HS-27A (cell line): Measurements from ENCODE around the gene KRT72.

Source experiments
- DNase-seq: peaks from one replicate; pipeline ENCODE4 v3.0.0-alpha.2; 2012; ENCODE audit warnings: low read depth, missing footprints

Gene KRT72

GRCh38 chr12:52578469-52578868, 22.8 kb downstream of the KRT72 start:
- no peak for DNase-seq

DNA sequence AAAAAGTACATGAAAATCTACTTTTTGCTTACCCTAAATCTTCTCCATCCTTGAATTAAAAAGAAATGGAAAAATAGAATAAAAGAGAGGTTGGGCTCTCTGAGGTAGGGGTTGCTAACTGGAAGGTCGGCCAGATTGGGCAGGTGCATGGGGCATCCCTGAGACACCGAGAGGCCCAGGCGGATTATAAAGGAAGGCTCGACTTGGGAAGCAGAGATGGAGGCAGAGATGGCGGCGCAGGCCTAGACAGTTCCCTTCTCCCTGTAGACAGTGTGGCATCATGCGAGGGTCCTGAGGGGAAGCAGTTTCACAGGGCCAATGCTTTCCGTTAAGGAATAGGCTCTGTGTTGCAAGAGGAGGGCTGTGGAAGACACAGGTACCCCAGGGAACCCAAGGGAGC, 23.9 kb downstream of the KRT72 start:
- no peak for DNase-seq

GRCh38 chr12:52575948-52576347, 25.3 kb downstream of the KRT72 start:
- DNase-seq: no peak

- DNase-seq: no peak
These were observed 26.0 kb downstream of the KRT72 start for GRCh38 chr12:52575256-52575655.

DNA sequence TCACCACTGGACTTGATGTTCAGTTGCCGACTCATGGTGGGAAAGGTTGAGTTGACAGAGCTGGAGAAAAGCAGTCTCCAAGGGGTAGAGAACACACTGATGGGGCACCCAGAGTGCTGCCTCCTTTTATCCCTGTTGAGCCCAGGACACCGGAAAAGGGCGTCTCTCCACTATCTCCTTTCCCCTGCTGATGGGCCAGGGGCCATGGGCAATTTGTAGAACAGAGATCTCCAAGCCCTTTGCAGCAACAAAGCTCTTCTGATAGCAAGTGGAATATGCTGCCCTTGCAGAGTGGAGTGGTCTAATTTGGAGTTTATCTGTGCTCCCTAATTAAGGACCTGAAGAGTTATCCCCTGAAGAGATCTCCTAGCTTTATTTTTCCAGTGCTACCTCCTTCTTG, 27.5 kb downstream of the KRT72 start, which contains the start of gene KRT74:
KRT74 (minus strand) TSS at position 101 of the 400 bp plus-strand sequence; CDS start at position 35, 66 bp downstream.
- no peak for DNase-seq

GRCh38 chr12:52573306-52573705, 28.0 kb downstream of the KRT72 start:
- DNase-seq: no peak

- DNase-seq: no peak
These were observed 30.8 kb downstream of the KRT72 start for GRCh38 chr12:52570511-52570910.

DNA sequence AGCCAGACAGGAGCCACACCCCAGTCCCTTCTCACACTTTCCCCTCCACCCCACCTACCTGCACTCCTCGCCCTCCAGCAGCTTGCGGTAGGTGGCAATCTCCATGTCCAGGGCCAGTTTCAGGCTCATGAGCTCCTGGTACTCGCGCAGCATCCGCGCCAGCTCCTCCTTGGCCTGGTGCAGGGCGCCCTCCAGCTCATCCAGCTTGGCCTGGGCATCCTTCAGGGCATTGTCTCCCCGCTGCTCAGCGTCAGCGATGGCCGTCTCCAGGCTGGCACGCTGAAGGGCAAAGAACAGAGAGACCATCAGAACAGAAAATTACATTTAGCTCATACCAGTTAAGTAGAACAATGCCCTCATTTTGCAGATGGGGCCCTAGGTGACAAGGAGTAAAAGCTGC, 33.2 kb downstream of the KRT72 start:
- no peak for DNase-seq

- DNase-seq: no peak
These were observed 34.4 kb downstream of the KRT72 start for GRCh38 chr12:52566847-52567291.

DNA sequence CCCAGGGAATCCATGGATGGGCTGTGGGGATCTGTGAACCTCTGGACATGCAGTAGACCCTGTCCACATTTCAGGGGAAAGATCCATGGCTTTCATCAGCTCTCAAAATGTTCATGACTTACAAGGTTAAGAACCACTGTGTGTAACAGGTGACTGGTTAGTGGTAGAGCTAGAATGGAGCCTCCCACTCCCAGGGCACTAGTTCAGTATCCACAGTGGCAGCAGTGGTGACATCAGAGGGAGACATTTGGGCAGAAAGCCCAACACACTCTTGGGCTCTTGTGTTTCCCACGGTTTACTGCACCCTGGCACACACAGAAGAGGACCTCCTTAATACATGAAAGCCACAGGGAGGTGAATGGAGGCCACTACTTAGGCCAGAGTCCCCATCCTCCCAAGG, 36.7 kb downstream of the KRT72 start:
- no peak for DNase-seq

- DNase-seq: no peak
These were observed 39.3 kb downstream of the KRT72 start for GRCh38 chr12:52561880-52562449.

DNA sequence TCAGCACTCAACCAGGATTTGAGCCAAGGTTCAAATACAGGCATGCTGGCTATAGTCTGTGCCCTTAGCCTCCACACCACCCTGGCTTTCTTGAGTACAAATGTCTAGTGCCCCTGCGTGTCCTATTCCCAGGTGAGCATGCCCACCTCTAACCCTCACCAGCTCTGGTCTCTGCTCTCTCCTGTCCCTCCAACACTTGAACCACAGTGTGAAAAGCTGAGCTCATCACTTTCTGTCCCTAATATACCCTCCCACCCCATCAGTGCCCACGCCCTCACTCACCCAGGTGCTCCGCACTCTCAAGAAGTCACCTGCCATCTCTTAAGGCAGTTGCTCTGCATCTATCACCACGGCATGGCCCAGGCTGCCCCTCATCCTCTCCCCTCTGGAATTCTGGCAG, 41.3 kb downstream of the KRT72 start:
- no peak for DNase-seq

GRCh38 chr12:52558781-52559445, 42.4 kb downstream of the KRT72 start:
- DNase-seq: no peak

GRCh38 chr12:52557476-52557875, 43.8 kb downstream of the KRT72 start:
- no peak for DNase-seq

GRCh38 chr12:52555577-52555976, 45.7 kb downstream of the KRT72 start:
- no peak for DNase-seq

DNA sequence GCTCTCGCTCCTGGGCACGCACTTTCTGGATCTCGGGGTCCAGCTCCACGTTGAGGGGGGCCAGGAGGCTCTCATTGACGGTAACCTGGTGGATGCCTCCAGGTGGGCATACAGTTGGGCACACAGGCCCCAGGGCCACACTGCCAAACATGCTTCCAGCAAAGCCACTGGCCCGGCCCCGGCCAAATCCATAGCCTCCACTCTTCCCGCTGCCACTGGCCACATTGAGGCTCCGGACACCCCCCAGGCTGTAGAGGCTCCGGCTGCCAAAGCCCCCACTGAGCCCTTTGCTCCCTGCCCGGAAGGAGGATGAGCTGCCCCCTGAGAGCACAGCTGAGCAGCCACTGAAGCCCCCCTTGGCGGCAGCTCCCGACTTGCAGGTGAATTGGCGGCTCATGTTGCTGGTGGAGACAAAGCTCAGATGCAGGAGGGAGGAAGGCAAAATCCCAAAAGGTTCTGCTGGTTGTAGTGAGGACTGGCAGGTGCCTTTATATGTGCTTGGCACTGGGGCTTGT, 48.5 kb downstream of the KRT72 start, which contains the start of gene KRT71:
KRT71 (minus strand) TSS at position 465 of the 515 bp plus-strand sequence; CDS start at position 397, 68 bp downstream.
- DNase-seq: no peak

- no peak for DNase-seq
These were observed 49.2 kb downstream of the KRT72 start for GRCh38 chr12:52552055-52552454.

DNA sequence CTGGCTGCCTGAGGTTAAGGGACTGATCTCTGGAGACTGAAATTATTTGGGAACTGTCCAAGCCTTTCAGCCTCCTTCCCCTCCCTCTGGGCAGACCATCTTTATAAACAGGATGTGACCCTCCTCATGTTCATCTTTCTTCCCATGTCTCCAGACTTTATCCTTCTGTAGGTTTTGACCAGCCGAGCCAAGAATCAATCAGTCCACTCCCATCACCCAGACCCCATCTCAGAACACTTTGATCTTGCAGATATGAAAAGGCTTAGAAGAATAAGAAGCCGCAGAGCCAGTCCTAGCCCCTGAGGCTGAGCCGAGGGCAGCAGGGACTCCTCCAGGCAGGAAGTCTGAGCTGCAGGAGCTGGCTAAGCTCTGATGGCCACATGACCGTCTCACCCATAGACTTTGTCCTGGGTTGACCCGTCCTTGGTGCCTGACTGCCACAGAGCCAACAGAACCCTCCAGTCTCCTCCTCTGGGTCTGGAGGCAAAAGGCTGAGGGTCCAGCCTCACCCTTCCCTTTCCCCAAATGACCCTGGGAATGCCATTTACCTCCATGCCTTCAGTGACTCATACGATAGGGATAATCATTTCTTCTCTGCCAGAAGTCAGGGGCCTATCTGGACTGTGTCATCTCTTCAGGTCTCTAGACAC, 49.9 kb downstream of the KRT72 start:
- DNase-seq: no peak

- DNase-seq: no peak
These were observed 55.1 kb downstream of the KRT72 start for GRCh38 chr12:52546126-52546525.

DNA sequence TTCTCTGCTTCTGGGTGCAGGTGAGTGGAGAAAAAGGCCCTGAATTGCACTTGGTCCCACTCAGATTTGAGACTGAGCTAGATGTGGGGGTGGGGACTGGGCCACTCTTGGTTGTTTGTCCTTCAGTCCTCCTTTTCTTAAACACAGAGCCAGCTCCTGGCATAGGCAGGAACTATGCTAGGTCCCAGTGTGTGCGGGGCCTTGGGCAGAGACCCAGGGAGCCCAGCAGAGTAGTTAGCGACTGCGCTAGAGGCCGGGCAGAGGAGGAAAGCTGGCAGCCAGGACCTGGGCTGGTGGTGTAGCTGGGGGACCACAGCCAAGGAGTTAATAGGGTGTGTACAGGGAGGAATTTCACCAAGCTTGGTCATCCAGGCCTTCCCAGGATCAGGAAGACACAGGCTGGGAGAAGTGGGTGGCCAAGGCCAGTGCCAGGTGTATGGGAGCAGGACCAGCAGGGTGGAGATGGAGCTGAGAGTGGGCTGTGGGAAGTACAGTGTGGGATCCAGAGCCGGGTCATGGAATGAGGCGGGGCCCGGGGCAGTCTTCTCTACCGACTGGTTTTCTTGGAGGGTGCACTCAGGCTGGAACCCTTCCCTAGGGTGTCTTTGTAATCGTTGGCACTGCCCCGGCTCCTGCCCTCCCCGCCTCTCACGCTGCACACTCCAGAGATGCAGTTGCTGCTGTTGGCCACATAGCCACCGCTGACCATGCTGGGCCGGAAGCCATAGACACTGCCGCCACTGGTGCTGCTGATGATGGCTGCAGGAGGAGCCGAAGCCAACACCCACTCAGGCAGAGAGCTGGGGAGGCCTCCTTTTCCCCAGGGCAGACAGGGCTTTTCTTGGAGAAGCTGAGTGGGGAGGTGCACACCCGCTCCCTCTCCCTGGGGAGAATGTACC, 57.0 kb downstream of the KRT72 start:
- no peak for DNase-seq

- no peak for DNase-seq
These were observed 58.4 kb downstream of the KRT72 start for GRCh38 chr12:52542785-52543318.

DNA sequence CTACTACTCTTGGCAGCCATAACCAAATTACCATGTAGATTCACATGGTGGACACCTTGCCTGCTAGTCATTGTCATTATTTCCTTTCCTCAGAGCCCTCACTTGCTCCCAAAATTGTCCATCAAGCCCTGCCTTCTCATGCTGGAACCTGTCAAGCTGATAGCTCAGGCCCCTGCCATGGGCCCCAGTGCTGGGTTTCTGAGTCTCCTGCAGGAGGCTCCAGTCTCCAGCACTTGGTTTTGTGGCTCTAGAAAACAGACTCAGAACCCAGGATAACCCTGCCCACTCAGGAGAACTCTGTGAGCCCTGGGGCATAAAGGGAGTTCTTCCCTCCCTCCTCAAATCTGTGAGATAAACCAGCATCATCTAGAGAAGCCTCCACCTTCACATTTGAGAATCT, 59.1 kb downstream of the KRT72 start:
- DNase-seq: no peak
